ENCODE results near the gene MEF2A.
A peak's percentile ranks its signal among the peaks of the same experiment; 100 is the strongest.

Gene MEF2A

DNA sequence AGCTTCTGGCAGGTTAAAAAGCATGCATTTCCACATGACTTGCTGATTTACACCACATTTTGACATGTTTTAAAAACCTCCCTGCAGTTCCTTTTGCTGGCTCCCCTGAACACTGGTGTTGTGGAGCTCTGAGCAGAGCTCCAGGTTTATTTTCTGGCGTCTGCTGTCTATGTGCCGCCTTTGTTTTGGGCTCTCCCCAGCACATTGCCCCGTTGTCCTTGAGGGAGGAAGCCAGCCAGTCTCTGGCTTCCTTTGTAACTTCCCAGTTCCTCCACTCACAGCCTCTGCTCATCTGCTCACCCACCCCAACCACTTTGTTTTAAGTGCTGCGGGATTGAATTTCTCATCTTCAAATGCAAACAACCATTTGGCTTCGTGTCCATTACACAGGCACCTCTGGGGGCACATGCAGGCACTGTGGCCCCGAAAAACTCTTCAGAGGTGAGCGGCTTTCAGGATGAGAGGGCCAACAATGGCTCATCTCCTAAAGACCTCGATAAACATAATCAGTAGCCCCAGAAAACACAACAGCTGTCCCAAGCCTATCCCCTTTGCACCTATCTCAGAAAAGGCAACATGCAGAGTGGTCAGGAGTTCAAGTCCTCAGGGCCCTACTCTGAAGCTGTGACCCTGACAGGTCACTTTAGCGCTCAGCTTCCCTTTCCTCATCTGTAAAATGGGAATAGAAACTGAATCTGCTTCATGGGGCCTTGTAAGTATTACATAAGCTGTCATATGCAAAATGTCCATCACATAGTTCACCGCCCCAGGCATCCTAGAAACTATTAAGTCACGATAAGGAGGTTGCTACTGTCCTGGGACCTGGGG is 1.3 kb upstream of the MEF2A start:
- DNase-seq (ENCODE audit: low spot score) = no peak

DNA sequence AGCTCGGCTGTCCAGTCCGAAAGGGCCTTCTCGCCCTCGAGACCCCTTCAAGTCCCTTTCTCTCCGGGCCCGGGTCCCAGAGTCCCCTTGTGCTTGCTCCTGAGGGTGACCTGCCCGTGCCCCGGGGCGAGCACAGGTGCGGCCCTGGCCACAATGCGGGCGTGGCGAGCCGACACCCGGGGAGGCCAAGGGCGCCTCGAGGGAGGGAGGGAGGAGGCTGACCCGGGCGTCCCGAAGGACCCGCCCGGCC is 810 bp upstream of the MEF2A start:
- no peak for DNase-seq (ENCODE audit: low spot score)

DNA sequence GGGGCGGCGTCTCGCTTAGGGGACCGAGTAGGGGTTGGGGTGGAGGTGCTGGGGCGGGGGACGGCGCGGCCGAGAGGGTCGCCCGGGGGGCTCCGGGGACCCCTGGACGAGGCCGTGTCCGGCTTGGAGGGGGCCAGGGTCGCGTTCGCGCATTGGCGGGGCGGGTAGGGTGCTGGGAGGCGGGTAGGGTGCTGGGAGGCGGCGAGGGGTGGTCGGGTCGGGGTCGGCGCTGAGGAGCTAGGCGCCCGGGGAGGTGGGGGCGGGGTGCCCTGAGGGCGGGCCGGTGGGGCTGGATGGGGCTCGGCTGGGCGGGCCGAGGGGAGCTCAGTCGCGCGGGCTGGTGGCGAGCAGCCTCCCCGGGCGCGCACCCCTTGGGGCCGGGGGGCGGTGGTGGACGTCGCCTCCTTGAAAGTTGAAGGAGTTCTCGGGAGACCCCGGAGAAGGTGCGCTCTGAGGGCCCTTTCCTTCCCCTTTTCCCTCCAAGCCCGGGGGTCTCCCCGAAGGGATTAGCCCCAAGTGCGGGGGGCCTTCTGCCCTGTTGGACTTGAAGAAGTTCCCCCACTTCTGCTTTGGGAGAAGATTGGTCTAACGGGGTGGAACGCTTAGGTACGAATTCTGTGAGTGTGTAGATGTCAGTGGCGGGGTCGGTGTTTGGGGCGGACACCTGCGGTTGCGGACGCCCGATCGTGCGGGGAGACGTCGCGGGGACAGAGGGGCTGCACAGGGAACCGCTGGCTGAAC is 543 bp downstream of the MEF2A start:
- peak; percentile 32 for DNase-seq (ENCODE audit: low spot score)

DNA sequence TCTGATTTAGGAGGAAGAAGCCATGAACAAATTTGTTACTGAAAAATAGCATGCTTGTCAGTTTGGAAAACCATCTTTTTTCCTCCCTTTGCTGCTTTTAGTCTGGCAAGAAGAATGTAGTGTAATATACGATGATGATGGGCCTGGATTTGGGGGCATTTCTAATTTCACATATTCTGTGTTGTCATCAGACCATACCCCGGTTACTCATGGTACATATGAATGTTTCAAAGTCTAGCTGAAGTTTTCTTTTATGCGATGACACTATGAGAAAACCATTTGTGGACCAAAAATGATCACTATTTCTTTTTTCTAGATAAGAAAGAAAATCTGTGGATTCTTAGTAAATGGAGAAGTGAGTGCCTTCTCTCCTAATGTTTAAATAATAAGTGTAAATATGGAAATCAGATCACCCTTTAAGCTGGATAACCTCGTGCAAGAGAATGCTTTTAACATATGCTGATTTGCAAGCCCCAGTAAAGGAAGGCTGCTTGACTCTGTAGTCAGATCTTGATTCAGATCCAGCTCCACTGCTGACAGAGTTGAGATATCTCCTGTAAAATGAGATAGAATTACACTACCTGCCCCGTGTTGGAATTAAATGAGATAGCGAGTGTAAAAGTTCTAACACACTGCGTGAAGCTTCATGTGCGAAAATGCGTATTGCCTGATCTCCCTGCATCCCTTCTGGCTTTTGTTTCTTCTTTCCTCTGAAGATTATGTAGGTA is 3.0 kb downstream of the MEF2A start:
- no peak for DNase-seq (ENCODE audit: low spot score)

DNA sequence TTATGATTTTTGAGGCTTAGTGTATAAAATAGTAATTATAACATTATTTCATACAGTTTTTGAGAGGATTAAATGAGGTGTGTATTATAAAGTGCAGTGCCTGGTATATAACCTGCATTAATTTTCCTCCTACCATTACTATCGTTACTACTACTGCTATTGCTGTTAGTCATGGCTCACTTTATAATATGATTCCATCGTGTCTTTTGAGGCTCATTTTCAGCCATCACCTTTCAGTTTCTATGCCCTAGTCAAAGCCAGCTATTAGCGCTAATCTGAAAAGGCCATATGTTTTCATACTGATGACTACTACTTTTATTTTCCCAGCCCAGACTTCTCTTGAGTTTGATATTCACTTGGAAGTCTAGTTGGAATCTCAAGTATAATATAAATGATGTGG is 5.5 kb downstream of the MEF2A start:
- no peak for DNase-seq (ENCODE audit: low spot score)

DNA sequence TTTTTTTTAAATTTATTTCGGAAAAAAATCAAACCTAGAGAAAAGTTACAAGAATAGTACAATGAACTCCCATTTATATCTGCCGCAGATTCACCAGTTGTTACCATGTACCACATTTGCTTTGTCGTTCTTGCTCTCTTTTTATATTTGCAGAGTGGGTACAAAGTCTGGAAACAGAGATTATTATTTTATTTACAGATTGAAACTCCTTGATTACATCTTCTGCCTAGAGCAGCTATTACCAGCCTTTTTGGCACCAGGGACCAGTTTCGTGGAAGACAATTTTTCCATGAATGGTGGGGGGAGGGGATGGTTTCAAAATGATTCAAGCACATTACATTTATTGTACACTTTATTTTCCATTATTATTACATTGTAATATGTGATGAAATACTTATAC is 8.3 kb downstream of the MEF2A start:
- DNase-seq (ENCODE audit: low spot score) = no peak

DNA sequence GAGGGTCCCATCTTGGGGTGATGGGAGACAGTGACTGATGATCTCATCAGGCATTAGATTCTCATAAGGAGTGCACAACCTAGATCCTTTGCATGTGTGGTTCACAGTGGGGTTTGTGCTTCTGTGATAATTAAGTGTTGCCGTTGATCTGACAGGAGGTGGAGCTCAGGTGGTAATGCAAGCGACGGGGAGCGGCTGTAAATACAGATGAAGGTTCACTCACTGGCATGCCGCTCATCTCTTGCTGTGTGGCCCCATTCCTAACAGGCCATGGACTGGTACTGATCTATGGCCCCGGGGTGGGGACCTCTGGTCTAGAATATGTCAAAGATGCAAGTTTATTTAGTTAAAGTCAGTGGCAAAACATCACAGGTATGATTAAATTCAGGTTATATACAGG is 8.7 kb downstream of the MEF2A start:
- DNase-seq (ENCODE audit: low spot score) = no peak

DNA sequence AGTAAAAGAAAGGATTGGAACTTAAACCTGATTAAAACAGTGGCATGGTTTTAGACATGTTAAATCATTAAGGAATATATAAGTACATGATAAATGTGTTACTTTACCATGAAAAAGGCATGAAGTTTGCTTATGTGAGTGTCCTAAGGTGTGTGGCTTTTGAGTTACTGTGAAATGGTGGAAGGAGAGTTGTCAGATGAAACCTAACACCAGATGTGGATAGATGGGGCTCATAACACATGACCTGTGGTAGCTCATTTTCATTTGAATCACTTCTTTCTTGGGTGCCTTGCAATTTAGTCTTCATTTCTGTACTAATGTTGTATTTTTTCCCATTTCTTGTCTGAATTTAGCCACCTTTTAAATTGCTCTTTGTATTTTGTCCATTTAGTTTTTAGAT is 13.0 kb downstream of the MEF2A start:
- DNase-seq (ENCODE audit: low spot score) = no peak

DNA sequence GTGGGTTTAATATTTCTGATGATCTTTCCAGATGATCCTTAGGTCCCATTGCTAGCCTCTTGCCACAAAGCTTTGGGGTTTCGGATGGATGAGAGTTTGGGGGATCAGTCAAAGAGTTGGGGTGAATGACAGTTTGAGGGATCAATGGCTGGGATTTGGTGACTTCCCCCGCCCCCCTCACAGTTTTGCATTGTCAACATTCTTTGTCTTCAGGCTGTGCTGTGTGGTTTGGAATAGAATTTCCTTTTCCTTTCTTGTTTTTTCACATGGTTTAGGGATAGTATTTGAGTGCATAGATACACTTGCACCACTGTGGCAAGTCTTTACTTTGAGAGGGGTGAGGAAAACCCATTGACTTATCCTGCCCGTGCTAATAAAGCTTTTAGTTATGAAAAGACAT is 14.3 kb downstream of the MEF2A start:
- no peak for DNase-seq (ENCODE audit: low spot score)

DNA sequence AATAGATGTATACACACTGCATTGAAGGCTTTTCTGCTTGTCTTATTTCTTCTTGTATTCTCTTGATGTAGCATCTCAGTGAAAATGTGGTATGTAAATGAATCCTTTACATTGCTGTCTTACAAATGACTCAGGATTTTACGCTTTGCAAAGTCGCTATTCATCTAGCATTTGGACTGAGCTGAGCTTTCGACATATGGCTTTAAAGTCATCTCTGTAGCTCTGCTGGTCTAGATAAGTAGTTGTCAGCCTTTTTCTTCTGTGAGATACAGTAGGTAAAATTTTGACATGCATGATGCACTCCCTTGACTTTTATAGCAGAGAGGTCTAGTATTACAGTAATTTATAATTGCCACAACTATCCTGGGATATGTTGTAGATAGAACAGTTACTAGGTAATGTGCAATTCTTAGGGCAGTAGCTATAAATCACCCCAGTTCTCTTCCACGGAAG is 16.8 kb downstream of the MEF2A start:
- DNase-seq (ENCODE audit: low spot score) = no peak

DNA sequence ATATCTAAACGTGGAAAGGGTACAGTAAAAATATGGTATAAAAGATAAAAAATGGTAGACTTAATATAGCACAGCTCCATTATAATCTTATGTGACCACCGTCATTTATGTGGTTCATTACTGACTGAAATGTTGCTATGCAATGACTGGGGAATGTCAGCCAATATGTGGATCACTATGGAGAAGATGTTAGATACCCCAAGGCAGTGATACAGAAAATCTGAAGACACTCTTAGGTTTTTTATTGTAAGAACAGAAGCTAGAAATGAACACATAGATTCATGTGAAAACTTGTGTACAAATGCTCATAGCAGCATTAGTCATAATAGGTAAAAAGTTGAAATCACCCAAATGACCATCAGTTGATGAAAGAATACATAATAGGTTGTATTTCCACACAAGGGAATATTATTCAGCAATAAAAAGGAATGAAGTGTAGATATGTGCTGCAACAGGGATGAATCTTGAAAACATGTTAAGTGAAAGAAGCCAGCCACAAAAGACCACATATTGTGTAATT is 18.4 kb downstream of the MEF2A start:
- DNase-seq (ENCODE audit: low spot score) = no peak

DNA sequence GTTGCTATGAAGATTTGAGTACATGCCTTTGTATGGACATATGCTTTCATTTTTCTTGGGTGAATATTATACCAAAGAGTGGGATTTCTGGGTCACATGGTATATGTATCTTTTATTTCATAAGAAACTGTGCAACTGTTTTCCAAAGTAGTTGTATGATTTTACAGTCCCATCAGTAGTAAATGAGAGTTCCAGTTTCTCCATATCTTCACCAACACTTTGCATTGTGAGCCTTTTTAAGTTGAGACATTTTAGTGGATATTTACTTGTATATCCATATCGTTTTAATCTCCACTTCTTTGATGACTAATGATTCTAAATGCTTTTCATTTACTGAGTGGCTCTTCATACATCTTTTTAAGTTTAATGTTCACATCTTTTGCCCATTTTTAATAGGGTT is 20.3 kb downstream of the MEF2A start:
- DNase-seq (ENCODE audit: low spot score) = no peak

DNA sequence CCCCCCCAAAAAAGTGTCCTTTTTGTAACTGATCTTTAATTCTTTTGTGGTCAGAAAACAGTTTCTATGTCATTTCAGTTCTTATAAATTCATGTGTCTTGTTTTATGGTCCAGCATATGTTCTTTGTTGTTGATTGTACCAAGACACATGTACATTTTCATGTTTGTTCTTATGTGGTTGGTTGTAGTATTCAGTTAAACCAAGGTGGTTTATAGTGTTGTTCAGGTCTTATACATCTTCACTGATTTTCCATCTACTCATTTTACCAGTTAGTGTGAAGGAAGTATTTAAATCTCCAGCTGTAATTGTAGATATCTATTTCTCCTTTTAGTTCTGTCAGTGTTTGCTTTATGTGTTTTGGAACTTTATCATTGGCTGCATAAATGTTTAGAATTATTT is 24.0 kb downstream of the MEF2A start:
- DNase-seq (ENCODE audit: low spot score) = no peak

DNA sequence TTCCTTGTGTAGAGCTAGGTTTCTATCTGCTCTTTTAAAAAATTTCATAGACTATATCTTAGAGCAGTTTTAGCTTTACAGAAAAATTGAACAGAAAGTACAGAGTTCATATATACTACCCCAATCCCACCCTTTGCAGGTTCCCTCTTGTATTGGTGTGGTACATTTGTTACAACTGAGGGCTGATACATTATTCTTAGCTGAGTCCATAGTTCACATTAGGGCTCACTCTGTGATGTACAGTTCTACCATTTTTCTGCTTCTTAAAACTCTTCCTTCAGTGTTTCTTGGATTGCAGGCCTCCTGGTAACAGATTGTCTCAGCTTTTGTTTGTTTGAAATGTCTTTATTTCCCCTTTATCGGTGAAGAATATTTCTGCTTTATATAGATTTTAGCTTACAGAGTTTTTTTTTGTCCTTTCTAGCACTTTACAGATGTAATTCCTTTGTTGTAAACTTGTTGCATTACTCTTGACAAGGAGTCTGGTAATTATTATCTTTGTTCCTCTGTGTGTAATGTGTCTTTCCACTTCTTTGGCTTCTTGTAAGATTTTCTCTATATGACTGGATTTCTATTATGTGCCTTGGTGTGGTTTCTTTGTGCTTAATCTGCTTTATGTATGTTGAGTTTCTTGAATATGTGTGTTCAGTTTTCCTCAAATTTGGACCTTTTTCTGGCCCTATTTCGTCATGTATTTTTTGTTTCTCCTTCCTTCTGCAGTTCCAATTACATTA is 25.3 kb downstream of the MEF2A start:
- no peak for DNase-seq (ENCODE audit: low spot score)

DNA sequence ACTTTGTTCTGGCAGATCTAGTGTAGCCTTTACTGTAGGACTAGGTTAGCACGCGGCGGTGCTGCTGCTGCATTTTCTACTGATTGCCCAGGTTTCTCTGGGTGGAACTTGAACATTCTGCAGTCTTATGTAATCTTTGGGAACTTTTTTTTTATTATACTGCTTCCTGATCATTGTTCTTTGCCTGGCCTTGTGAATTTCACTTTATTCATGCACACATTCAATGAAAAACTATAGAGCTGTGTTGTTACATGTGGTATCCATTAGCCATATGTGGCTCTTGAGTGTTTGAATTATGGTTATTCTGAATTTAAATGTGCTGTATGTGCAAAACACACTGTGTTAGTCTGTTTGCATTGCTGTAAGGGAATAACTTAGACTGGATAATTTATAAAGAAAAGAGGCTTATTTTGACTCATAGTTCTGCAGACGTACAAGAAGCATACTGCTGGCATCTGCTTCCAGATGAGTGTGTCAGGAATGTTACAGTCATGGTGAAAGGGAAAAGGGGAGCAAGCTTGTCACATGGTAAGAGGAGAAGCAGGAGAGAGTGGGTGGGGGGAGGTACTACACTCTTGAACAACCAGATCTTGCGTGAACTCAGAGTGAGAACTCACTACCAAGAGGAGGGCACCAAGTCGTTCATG is 26.5 kb downstream of the MEF2A start:
- no peak for DNase-seq (ENCODE audit: low spot score)

DNA sequence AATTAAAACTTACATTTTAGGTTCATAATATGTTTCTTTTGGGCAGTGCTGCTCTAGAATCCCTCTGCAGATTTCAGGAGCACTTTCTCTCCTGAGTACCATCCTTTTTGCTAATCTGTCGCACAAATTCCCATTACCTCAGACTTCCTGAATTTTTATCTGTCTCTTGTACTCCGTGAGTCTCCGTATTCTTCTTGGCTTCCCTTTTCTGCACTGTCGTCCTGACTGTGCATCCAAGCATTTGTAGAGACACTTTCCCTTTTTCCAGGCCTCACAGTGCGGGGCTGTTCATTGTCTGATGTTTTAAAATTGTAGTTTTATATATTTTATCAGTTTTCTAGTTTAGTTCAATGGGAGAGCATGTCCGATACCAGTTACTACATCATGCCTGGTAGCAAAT is 27.3 kb downstream of the MEF2A start:
- DNase-seq (ENCODE audit: low spot score) = no peak

DNA sequence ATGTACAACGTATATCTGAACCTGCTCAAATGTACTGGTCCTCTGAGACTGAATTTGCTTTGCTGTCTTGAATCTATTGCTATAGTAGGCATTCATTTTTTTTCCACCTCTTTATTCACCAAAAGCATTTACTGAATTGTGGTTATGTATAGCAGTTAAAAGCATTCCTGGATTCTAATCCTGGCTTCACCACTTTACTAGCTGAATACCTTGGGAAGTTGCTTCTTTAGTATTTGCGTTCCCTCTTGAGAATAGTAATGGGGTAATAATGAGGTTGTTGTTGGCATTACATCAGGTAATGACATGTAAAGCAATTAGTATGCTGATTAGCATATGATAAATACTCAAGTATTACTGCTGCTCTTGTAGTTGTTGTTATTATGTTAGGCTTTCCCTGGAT is 29.1 kb downstream of the MEF2A start:
- no peak for DNase-seq (ENCODE audit: low spot score)

DNA sequence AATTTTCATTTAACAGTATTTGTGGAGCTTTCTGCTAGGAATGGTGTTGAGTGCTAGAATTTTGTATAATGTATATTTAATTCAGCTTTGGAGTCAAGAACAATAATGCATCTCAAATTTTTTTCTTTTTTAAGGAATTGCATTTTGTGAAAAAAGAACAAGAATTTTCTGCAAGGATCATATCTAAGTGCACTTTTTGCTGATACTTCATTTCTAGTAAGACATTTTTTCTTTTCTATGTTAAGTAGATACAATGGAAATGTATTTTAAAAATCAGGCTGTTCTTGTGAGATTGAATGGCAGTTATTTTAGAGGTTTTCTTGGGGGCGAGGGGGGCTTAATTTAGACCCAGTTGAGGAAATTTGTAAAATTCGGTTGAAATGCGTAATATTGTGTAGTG is 32.5 kb downstream of the MEF2A start:
- DNase-seq (ENCODE audit: low spot score) = no peak

DNA sequence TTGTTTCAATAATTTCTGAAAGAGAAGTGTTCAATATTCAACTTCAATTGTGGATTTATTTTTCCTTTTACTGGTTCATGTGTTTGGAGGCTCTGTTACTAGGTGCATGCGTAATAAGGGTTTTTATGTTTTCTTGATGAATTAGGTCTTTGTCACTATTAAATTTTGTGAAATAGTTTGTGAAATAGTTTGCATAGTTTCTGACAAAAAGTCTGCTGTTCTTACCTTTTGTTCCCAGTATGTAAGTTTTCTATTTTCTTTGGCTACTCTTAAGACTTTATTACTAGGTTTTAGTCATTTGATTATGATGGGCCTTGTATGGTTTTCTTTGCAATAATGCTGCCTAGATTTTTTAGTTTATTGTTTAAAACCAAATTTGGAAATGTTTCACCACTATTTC is 38.0 kb downstream of the MEF2A start:
- DNase-seq (ENCODE audit: low spot score) = no peak

DNA sequence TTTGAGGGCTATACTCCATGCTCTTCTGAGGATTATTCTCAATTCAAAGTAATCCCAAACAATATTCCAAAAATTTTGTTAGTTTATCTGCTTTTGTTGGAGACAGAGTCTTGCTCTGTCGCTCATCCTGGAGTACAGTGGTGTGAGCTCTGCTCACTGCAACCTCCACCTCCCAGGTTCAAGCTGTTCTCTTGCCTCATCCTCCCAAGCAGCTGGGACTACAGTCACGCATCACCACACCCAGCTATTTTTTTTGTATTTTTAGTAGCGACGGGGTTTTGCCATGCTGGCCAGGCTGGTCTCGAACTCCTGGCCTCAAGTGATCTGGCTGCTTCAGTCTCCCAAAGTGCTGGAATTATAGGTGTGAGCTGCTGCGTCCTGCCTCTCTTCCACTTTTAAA is 39.1 kb downstream of the MEF2A start:
- DNase-seq (ENCODE audit: low spot score) = no peak

DNA sequence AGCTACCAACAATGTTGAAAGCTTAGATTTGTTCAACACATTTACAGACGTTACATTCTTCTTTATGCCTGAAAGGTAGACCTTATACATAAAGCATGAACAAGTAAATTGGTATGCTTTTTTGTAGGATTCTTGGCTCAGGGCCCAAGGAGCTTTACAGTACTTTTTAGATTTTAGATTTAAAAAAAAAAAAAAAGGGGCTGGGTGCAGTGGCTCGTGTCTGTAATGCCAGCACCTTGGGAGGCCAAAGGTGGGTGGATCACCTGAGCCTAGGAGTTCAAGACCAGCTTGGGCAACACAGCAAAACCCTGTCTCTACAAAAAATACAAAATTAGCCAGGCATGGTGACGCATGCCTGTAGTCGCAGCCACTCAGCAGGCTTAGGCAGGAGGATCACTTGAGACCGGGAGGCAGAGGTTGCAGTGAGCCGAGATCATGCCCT is 39.7 kb downstream of the MEF2A start:
- no peak for DNase-seq (ENCODE audit: low spot score)

DNA sequence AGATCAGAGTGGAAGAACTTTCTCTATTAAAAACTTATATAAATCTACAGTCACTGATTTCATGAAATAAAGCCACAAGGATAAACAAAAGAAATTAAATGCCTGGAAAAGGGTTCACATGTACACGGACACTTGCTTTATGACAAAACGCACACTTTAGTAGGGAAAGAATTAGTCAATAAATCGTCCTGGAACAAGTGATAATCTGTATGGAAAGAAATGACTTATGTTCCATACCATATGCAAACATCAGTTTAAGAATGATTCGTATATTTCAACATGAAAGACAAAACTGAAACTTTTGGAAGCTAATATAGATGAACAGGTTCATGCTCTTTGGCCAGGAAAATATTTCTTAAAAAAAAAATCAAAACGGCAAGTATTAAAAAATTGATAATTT is 40.2 kb downstream of the MEF2A start:
- DNase-seq (ENCODE audit: low spot score) = no peak
